ENCODE data around the gene MACROD2.

Gene MACROD2

GRCh38 chr20:15594158-15594695 lies 1598.9 kb downstream of the MACROD2 start:
- no peak for DNase-seq (ENCODE audit: low spot score)

GRCh38 chr20:15596220-15596890 lies 1601.0 kb downstream of the MACROD2 start:
- no peak for DNase-seq (ENCODE audit: low spot score)

GRCh38 chr20:15597306-15597705 lies 1602.0 kb downstream of the MACROD2 start:
- no peak for DNase-seq (ENCODE audit: low spot score)

GRCh38 chr20:15599961-15600360 lies 1604.6 kb downstream of the MACROD2 start:
- DNase-seq (ENCODE audit: low spot score): no peak

GRCh38 chr20:15600565-15600964 lies 1605.2 kb downstream of the MACROD2 start:
- no peak for DNase-seq (ENCODE audit: low spot score)

GRCh38 chr20:15603506-15603905 lies 1608.2 kb downstream of the MACROD2 start:
- DNase-seq (ENCODE audit: low spot score): no peak

- DNase-seq (ENCODE audit: low spot score): no peak
Measured at GRCh38 chr20:15603978-15604805, 1608.9 kb downstream of the MACROD2 start.

- no peak for DNase-seq (ENCODE audit: low spot score)
Measured at GRCh38 chr20:15609921-15610320, 1614.6 kb downstream of the MACROD2 start.

- no peak for DNase-seq (ENCODE audit: low spot score)
Measured at GRCh38 chr20:15610787-15611186, 1615.5 kb downstream of the MACROD2 start.

GRCh38 chr20:15611541-15611940 lies 1616.2 kb downstream of the MACROD2 start:
- no peak for DNase-seq (ENCODE audit: low spot score)

GRCh38 chr20:15612198-15612597 lies 1616.9 kb downstream of the MACROD2 start:
- no peak for DNase-seq (ENCODE audit: low spot score)

GRCh38 chr20:15612769-15613168 lies 1617.5 kb downstream of the MACROD2 start:
- no peak for DNase-seq (ENCODE audit: low spot score)

- no peak for DNase-seq (ENCODE audit: low spot score)
Measured at GRCh38 chr20:15613530-15613929, 1618.2 kb downstream of the MACROD2 start.

- DNase-seq (ENCODE audit: low spot score): no peak
Measured at GRCh38 chr20:15616626-15617025, 1621.3 kb downstream of the MACROD2 start.

GRCh38 chr20:15618110-15618509 lies 1622.8 kb downstream of the MACROD2 start:
- DNase-seq (ENCODE audit: low spot score): no peak

- DNase-seq (ENCODE audit: low spot score): no peak
Measured at GRCh38 chr20:15618912-15619311, 1623.6 kb downstream of the MACROD2 start.

GRCh38 chr20:15619341-15619740 lies 1624.0 kb downstream of the MACROD2 start:
- no peak for DNase-seq (ENCODE audit: low spot score)

GRCh38 chr20:15619816-15620215 lies 1624.5 kb downstream of the MACROD2 start:
- DNase-seq (ENCODE audit: low spot score): no peak

- DNase-seq (ENCODE audit: low spot score): no peak
Measured at GRCh38 chr20:15622368-15622767, 1627.1 kb downstream of the MACROD2 start.

- no peak for DNase-seq (ENCODE audit: low spot score)
Measured at GRCh38 chr20:15623215-15623614, 1627.9 kb downstream of the MACROD2 start.

- DNase-seq (ENCODE audit: low spot score): no peak
Measured at GRCh38 chr20:15625981-15626380, 1630.7 kb downstream of the MACROD2 start.

GRCh38 chr20:15627089-15627488 lies 1631.8 kb downstream of the MACROD2 start:
- DNase-seq (ENCODE audit: low spot score): no peak

- no peak for DNase-seq (ENCODE audit: low spot score)
Measured at GRCh38 chr20:15627501-15627903, 1632.2 kb downstream of the MACROD2 start.
